Ovary (tissue), 3 donors: ENCODE measurements around the gene DNAH11.

Source experiments
- CTCF ChIP-seq, 3 donors: fragments of 450-650 bp in 2 of 3; fragments of 200-600 bp in 1 of 3; IDR thresholded peaks; one replicate each; pipeline versions ENCODE4 v1.5.1 to v1.8.0; 2016 to 2022; ENCODE audit warnings: antibody characterized with exemption in 3 of 3, mild to moderate bottlenecking in 1 of 3
- POLR2A ChIP-seq: fragments of 450-650 bp; IDR thresholded peaks from one replicate; pipeline ENCODE4 v1.6.1; 2017; ENCODE audit warnings: antibody characterized with exemption, mild to moderate bottlenecking, moderate library complexity
- donor health status: DM: no; HTN: no; CAD: no.

GRCh38 chr7:21908746-21909145 is 365.9 kb downstream of the DNAH11 start:
- TF ChIP-seq CTCF (IDR thresholded peaks at IDR 0.05) (no peak), POLR2A (no peak)
